ENCODE results near the gene RFPL1. TPM values are rescaled to one million over a fixed set of nuclear protein-coding genes. Genes with fewer than 3 reads are reported as not detected.

Gene RFPL1
- total RNA-seq, 1 donor from 2014 or later = not detected

DNA sequence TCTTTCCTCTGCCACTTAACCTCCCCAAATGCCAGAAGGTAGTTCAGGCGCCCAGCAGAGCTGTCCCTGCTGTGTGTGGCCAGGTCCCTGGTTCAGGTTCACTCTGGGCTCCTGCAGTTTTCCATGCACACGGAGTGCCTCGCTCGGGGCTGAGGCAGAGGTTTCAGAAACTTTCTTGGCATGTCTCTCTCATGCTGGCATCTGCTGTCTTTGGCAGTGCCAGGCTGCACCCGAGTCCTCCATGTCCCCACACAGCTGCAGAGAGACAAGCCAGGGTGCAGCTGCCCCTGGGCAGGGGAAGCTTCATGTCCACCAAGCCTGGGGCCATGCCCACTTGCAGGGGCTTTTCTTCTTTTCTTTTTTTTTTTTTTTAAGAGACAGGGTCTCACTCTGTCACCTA is 34.6 kb downstream of the RFPL1 start:
- DNase-seq = no peak
- no peak overlapping the region for H3K4me3 ChIP-seq
- TF ChIP-seq, protein P1, sequence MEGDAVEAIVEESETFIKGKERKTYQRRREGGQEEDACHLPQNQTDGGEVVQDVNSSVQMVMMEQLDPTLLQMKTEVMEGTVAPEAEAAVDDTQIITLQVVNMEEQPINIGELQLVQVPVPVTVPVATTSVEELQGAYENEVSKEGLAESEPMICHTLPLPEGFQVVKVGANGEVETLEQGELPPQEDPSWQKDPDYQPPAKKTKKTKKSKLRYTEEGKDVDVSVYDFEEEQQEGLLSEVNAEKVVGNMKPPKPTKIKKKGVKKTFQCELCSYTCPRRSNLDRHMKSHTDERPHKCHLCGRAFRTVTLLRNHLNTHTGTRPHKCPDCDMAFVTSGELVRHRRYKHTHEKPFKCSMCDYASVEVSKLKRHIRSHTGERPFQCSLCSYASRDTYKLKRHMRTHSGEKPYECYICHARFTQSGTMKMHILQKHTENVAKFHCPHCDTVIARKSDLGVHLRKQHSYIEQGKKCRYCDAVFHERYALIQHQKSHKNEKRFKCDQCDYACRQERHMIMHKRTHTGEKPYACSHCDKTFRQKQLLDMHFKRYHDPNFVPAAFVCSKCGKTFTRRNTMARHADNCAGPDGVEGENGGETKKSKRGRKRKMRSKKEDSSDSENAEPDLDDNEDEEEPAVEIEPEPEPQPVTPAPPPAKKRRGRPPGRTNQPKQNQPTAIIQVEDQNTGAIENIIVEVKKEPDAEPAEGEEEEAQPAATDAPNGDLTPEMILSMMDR (IDR thresholded peaks at IDR 0.05; ENCODE audit: borderline replicate concordance) = no peak
- peaks cover 8% of the 10 kb centered on the region for H3K4me1 ChIP-seq
- H3K9me3 ChIP-seq (replicated peaks) = no peaks in the 10 kb centered on the region
- intact Hi-C loops (cut with micrococcal nuclease) = no loop called here
- H3K27ac ChIP-seq (replicated peaks) = no peak overlapping the region
- no peaks in the 10 kb centered on the region for H3K36me3 ChIP-seq
- H3K27me3 ChIP-seq (ENCODE audit: low read depth) = peaks cover 100% of the 10 kb centered on the region

DNA sequence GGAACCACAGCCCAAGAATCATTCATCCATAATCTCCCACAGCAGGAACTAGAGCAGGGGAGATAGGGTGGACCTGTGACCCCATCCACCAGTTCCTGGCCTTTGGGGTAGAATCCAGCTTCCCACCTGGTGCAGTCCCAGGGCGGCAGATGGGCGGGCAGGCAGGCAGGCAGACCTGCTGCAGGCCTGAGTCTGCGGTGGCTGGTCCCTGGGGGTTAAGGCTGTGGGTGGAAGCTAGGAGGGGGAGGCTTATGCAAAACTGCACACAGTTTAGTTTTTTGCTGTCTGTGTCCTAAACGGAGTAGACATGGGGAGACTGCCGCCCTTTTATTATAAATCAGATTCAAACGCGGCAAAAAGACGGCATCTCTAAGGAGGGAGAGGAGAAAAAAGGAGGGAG is 37.2 kb downstream of the RFPL1 start:
- TF ChIP-seq, protein P1 (IDR thresholded peaks at IDR 0.05; ENCODE audit: borderline replicate concordance) = no peak
- Histone ChIP-seq H3K27ac (replicated peaks) (no peak overlapping the region), H3K4me1 (peaks cover 12% of the 10 kb centered on the region), H3K9me3 (replicated peaks) (no peaks in the 10 kb centered on the region), H3K27me3 (ENCODE audit: low read depth) (peaks cover 100% of the 10 kb centered on the region), H3K4me3 (no peak overlapping the region), H3K36me3 (no peaks in the 10 kb centered on the region)
- DNase-seq = no peak
- intact Hi-C loops (cut with micrococcal nuclease) = no loop called here

DNA sequence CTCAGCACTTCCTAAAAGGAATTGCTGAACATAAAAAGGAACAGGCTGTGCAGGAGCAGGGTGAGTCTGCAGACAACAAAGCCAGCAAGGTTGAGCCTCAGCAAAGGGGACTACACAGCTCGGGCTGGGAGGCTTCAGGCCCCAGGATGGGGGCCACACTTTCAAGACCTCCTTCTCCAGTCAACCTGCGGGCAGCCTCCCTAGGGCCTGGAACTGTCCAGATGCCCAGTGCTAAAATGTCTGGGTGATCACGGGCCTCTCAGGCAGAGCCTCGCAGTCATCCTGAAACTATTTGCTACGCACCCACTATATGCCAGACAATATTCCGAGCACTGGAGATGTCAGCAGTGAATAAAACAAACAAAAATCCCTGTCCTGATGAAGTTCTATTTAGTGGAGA is 37.7 kb downstream of the RFPL1 start:
- no peak for DNase-seq
- intact Hi-C loops (cut with micrococcal nuclease) = no loop called here
- Histone ChIP-seq H3K4me1 (peaks cover 16% of the 10 kb centered on the region), H3K4me3 (no peak overlapping the region), H3K36me3 (no peaks in the 10 kb centered on the region), H3K9me3 (replicated peaks) (no peaks in the 10 kb centered on the region), H3K27ac (replicated peaks) (no peak overlapping the region), H3K27me3 (ENCODE audit: low read depth) (peaks cover 100% of the 10 kb centered on the region)
- TF ChIP-seq, protein P1 (IDR thresholded peaks at IDR 0.05; ENCODE audit: borderline replicate concordance) = no peak

DNA sequence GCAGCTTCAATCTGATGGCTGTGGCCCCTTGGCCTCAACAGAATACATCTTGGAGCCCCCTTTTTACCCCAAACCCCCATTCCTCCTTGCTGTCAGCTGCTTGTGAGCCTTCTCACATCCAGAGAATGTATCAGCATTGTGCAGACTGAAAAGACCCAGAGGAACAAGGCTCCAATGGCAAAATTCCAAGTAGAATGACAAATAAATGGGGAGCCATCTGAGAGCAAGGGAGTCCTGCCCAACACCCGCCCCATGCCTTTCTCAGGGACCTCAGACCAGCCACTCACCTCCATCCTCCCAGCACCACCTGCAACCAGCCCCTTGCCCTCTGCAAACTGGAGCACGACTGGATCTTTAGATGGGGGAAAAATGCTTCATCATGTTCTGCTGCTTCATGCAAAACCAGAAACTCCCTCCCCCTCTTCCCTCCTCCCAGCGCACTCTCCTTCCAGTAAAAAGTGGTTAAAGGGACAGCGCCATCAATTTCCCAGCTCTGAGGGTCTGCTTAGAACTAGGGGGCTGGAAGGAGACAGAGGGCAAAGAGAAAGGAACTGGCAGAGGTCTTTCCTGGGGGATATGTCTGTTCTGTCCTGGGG is 39.4 kb downstream of the RFPL1 start:
- Histone ChIP-seq H3K4me3 (no peak overlapping the region), H3K27ac (replicated peaks) (no peak overlapping the region), H3K27me3 (ENCODE audit: low read depth) (peaks cover 100% of the 10 kb centered on the region), H3K4me1 (peaks cover 19% of the 10 kb centered on the region), H3K9me3 (replicated peaks) (no peaks in the 10 kb centered on the region), H3K36me3 (no peaks in the 10 kb centered on the region)
- intact Hi-C loops (cut with micrococcal nuclease) = no loop called here
- DNase-seq = no peak
- TF ChIP-seq, protein P1 (IDR thresholded peaks at IDR 0.05; ENCODE audit: borderline replicate concordance) = no peak

DNA sequence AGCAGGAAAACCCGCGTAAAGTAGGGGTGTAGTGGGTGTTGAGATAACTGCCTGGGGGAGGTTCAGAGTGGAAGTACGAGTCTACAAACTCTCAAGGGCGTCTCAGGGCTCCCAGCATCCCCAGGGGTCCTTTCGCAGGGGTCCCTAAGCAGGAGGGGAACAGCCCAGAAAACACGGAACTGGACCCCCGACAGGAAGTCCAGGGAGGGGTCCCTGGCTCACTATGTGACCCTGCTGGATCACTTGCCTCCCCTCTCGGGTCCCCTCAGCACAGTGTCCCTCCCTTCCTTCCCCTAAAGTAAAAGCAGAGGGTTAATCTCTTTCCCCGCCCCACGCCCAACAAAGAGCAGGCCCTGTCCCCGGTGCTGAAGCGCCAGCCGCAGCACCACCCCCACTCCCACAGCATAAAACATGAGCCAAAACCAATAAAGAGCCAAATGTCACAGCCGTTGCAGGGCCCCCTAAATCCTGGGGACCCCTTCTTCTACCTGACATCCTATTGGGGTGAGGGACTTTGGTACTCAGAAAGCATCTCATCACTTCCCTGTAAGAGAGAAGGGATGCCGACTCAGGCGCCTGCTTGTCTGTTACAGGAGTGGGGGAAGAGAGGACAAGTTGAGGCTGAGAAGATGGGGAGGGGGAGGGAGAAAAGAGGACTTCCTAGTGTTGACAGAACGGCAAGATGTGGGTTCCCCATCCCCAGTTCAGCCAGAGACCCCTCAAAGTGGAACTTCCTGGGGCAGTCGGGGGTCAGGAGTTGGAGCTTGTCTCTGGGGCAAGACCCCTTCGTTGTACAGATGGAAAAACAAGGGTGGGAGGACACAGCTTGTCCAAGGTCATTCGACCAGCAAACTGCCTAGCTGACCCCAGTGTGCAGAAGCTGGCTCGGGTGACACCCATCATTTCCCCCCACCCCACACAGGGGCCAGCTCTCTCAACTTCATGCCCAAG is 40.2 kb downstream of the RFPL1 start:
- Histone ChIP-seq H3K36me3 (no peaks in the 10 kb centered on the region), H3K27ac (replicated peaks) (no peak overlapping the region), H3K4me1 (peaks cover 19% of the 10 kb centered on the region), H3K4me3 (no peak overlapping the region), H3K27me3 (ENCODE audit: low read depth) (peaks cover 99% of the 10 kb centered on the region), H3K9me3 (replicated peaks) (no peaks in the 10 kb centered on the region)
- no peak for DNase-seq
- TF ChIP-seq, protein P1 (IDR thresholded peaks at IDR 0.05; ENCODE audit: borderline replicate concordance) = no peak
- intact Hi-C loops (cut with micrococcal nuclease) = no loop called here
